ENCODE measurements around the gene HNF1A. TPM values are rescaled to one million over a fixed set of nuclear protein-coding genes. Genes with fewer than 3 reads are reported as not detected.

The HNF1A gene
- total RNA-seq, 6 experiments from 2014 or later, result 9.8 to 20.5 (median 19.0) TPM

GRCh38 chr12:120979220-120979861 lies 998 bp downstream of the HNF1A start:
- ATAC-seq (peak in 3 of 4 donors; percentile 2 to 15 (median 4)), DNase-seq (peak in 2 of 3 donors; percentile 51 to 56)
- TF ChIP-seq POLR2A (IDR thresholded peaks at IDR 0.05) (no peak), CTCF (IDR thresholded peaks at IDR 0.05) (no peak)
- no peaks in the 10 kb centered on the region for H3K9me3 ChIP-seq
- peak overlapping the region; percentile 56 to 82 (median 79) for H3K4me3 ChIP-seq
- peaks cover 0 to 1% (median under 1%) of the 10 kb centered on the region in 4 donors for H3K36me3 ChIP-seq
- 18% methylated on average over 2 of the region's 10 CpGs for WGBS (ENCODE audit: insufficient coverage, low coverage, low lambda C conversion rate, missing lambda C conversion rate)
- H3K4me1 ChIP-seq, result peaks cover 0 to 45% (median 21%) of the 10 kb centered on the region in 4 donors
- H3K27me3 ChIP-seq, result no peaks in the 10 kb centered on the region
- H3K27ac ChIP-seq, result peak overlapping the region; percentile 56 to 94 (median 90)
- intact Hi-C loops (cut with DNase I), result no loop called here

DNA sequence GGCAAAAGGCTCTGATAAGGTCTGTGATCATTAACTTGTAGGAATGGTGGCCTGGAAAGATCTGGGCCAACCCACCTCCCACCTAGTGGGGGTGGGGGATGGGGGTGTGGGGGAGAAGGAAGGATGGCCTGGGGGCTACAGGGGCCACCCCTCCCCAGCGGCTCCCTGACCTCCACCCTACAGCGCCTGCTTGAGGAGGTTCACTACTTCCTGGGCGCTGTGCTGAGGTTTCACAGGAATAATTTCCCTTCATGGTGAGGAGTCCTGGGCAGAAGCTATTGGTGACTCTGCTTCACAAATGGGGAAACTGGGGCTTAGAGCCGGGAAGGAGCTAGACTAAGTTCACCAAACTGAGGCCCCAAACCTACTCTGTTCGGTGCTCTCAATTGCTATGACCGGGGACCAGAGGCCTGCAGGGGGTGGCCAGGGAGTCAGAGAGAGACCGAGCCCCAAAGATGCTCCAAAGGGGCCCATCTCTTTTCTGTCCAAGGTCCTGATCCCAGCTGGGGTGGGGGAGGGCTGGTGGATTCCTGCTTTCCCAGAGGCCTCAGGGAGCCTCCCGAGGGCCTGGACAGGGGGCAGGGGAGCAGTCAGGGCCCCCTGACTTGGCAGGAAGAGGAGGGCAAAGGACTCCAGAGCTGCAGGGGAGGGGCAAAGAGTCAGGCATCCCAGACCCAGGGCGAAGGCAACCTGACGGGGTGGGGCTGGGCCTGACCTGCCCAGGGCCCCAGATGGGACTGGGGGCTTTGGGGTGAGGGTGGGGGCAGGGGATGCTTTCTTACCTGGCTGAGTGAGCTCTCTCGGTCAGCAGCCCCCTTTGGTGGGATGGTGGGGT lies 1.7 kb downstream of the HNF1A start:
- Histone ChIP-seq H3K36me3 (no peaks in the 10 kb centered on the region), H3K27ac (peak overlapping the region; percentile 56 to 94 (median 90)), H3K4me3 (peak overlapping the region; percentile 56 to 82 (median 79)), H3K4me1 (peaks cover 0 to 49% (median 24%) of the 10 kb centered on the region in 4 donors), H3K27me3 (no peaks in the 10 kb centered on the region), H3K9me3 (no peaks in the 10 kb centered on the region)
- intact Hi-C loops (cut with DNase I), result no loop called here
- DNase-seq (peak; percentile 47 to 88 (median 86)), ATAC-seq (peak; percentile 20 to 63 (median 54))
- no peak for TF ChIP-seq POLR2A (IDR thresholded peaks at IDR 0.05)
- TF ChIP-seq CTCF (IDR thresholded peaks at IDR 0.05), result no peak
- 13% methylated on average over 10 of the region's 11 CpGs for WGBS (ENCODE audit: insufficient coverage, low coverage, low lambda C conversion rate, missing lambda C conversion rate)

DNA sequence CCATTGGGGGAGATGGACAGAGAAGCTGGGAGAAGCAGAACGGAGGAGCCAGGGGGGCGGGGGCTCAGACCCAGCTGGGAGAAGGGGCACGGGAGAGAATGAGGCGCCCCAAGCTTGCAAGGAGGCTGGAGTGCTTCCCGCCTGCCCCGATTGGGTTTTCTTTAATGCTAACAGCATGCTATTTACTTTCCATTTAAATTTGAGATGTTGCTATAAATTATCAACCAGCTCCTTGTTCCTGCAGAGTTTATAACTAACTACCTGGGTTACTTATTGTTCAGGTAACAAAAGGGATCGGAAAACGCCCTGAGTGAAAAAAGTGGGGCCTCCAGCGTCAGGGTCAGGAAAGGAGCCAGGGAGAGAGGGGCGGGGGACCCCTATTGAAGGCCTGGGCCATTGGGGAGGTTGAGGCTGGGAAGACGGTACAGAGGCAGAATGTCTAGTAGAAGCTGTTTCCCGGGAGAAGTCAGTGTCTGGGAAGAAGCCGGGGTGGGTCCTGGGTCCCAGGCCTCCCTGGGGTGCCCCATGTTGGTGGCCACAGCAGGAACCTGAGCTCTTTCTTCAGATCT lies 2.5 kb downstream of the HNF1A start:
- intact Hi-C loops (cut with DNase I), result no loop called here
- Histone ChIP-seq H3K4me1 (peaks cover 0 to 52% (median 25%) of the 10 kb centered on the region in 4 donors), H3K36me3 (no peaks in the 10 kb centered on the region), H3K27me3 (no peaks in the 10 kb centered on the region), H3K27ac (peak overlapping the region; percentile 56 to 94 (median 90)), H3K4me3 (peak overlapping the region; percentile 56 to 82 (median 79)), H3K9me3 (no peaks in the 10 kb centered on the region)
- TF ChIP-seq CTCF (IDR thresholded peaks at IDR 0.05), result no peak
- peak; percentile 29 for TF ChIP-seq POLR2A (IDR thresholded peaks at IDR 0.05)
- peak in 2 of 3 donors; percentile 66 to 80 for DNase-seq
- peak; percentile 12 to 48 (median 26) for ATAC-seq
- WGBS (ENCODE audit: insufficient coverage, low coverage, low lambda C conversion rate, missing lambda C conversion rate), result 23% methylated on average over 11 of the region's 13 CpGs

DNA sequence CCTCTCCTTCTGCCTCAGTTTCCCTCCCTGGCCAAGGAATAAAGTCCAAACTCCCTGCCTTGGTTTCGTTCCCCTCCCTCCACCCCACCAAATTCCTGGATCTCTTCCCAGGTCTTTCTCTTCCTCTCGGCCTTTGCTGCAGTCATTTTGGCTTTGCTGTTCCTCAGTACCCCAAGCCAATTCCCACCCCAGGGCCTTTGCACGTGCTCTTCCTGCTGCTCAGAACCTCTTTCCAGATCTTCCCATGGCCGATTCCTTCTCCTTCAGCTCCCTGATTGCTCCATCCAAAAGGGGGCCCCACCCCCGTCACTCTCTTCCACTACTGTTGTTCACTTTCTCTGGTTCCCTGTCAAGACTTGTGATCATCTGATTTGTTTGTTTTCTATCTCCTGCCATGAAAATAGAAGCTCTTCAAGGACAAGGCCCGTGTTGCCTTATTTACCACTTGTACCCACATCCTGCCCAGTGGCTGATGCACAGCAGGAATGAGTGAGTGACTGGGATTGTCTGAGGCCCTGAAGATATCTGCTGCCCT lies 3.1 kb downstream of the HNF1A start:
- Histone ChIP-seq H3K27me3 (no peaks in the 10 kb centered on the region), H3K4me3 (peak overlapping the region; percentile 56 to 82 (median 79)), H3K27ac (peak overlapping the region in 2 of 3 donors; percentile 90 to 94), H3K4me1 (peaks cover 0 to 49% (median 23%) of the 10 kb centered on the region in 4 donors), H3K36me3 (no peaks in the 10 kb centered on the region), H3K9me3 (no peaks in the 10 kb centered on the region)
- TF ChIP-seq CTCF (IDR thresholded peaks at IDR 0.05), result no peak
- TF ChIP-seq POLR2A (IDR thresholded peaks at IDR 0.05), result no peak
- DNase-seq (peak in 1 of 3 donors; percentile 52), ATAC-seq (no peak)
- intact Hi-C loops (cut with DNase I), result no loop called here
- 35% methylated on average over 6 of the region's 6 CpGs for WGBS (ENCODE audit: insufficient coverage, low coverage, low lambda C conversion rate, missing lambda C conversion rate)

Measured in right lobe of liver (tissue), 6 donors.